Ascending aorta (tissue), 2 donors: ENCODE measurements around the gene PRKD3. TPM values are rescaled to one million over a fixed set of nuclear protein-coding genes. Genes with fewer than 3 reads are reported as not detected.

Experiments used
- DNase-seq, 2 donors: peaks; one replicate each; pipeline ENCODE4 v3.0.0-alpha.2; 2019; ENCODE audit warnings: low spot score in 2 of 2
- H3K27ac ChIP-seq, 2 donors: fragments of 200-600 bp; sonication (generic); one replicate each; pipeline ENCODE4 v1.5.1; 2016 to 2017; ENCODE audit warnings: mild to moderate bottlenecking in 1 of 2
- H3K27me3 ChIP-seq: fragments of 200-600 bp; sonication (generic); one replicate; pipeline ENCODE4 v1.5.1; 2017
- H3K36me3 ChIP-seq, 2 donors: fragments of 200-600 bp; sonication (generic); one replicate each; pipeline ENCODE4 v1.5.1; 2016
- H3K4me1 ChIP-seq, 2 donors: fragments of 200-600 bp; sonication (generic); one replicate each; pipeline ENCODE4 v1.5.1; 2016 to 2017; ENCODE audit warnings: mild to moderate bottlenecking in 1 of 2
- H3K4me3 ChIP-seq, 2 donors: fragments of 200-600 bp; sonication (generic); one replicate each; pipeline ENCODE4 v1.5.1; 2016 to 2017; ENCODE audit warnings: mild to moderate bottlenecking in 1 of 2
- H3K9me3 ChIP-seq, 2 donors: fragments of 200-600 bp; sonication (generic); one replicate each; pipeline ENCODE4 v1.5.1; 2016
- intact Hi-C: fragments of 100-400 bp; cut with DNase I; formaldehyde crosslinking; loops from one replicate; pipeline ENCODE4 v1.15.1; 2023
- total RNA-seq: library from RNA; depleted of rRNA; stranded (reverse); fragments of >200 nt; gene quantifications from one replicate; pipeline ENCODE4 v1.1.0, GENCODE V29; 2016
- TF ChIP-seq, protein P1 (sequence below), 3 experiments: fragments of 200-600 bp in 2 of 3; fragments of 450-650 bp in 1 of 3; sonication (generic) in 2 of 3; IDR thresholded peaks; one replicate each; pipeline ENCODE4 v1.5.1; 2016 to 2019; ENCODE audit warnings: antibody characterized with exemption in 3 of 3, mild to moderate bottlenecking in 1 of 3, moderate library complexity in 1 of 3

Gene PRKD3
- total RNA-seq, 1 donor from 2014 or later = 14.0 TPM

DNA sequence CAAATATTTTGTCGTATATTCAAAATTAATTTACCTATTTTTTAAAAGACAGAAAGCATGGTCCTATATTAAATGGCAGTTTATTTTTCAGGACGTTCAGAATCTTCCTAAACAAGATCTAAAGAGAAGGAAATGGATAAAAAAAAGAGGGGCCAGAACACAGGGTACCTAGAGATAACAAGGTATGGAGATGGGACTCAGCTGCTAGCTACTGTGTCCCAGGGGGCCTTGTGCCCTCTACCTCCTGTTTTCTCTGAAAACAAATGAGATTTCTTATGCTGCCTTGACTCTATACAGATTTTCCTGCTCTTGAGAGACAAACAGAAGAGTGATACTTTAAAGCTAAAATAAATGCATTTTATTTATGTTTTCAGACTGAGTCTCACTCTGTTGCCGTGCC is 9.3 kb downstream of the PRKD3 start:
- Histone ChIP-seq H3K36me3 (peaks cover 3 to 7% of the 10 kb centered on the region in 2 donors), H3K4me1 (peaks cover 8 to 10% of the 10 kb centered on the region in 2 donors), H3K27ac (no peak overlapping the region), H3K4me3 (no peak overlapping the region), H3K9me3 (no peaks in the 10 kb centered on the region), H3K27me3 (no peaks in the 10 kb centered on the region)
- DNase-seq = no peak
- TF ChIP-seq, protein P1, sequence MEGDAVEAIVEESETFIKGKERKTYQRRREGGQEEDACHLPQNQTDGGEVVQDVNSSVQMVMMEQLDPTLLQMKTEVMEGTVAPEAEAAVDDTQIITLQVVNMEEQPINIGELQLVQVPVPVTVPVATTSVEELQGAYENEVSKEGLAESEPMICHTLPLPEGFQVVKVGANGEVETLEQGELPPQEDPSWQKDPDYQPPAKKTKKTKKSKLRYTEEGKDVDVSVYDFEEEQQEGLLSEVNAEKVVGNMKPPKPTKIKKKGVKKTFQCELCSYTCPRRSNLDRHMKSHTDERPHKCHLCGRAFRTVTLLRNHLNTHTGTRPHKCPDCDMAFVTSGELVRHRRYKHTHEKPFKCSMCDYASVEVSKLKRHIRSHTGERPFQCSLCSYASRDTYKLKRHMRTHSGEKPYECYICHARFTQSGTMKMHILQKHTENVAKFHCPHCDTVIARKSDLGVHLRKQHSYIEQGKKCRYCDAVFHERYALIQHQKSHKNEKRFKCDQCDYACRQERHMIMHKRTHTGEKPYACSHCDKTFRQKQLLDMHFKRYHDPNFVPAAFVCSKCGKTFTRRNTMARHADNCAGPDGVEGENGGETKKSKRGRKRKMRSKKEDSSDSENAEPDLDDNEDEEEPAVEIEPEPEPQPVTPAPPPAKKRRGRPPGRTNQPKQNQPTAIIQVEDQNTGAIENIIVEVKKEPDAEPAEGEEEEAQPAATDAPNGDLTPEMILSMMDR (IDR thresholded peaks at IDR 0.05) = no peak
- intact Hi-C loops = no loop called here

DNA sequence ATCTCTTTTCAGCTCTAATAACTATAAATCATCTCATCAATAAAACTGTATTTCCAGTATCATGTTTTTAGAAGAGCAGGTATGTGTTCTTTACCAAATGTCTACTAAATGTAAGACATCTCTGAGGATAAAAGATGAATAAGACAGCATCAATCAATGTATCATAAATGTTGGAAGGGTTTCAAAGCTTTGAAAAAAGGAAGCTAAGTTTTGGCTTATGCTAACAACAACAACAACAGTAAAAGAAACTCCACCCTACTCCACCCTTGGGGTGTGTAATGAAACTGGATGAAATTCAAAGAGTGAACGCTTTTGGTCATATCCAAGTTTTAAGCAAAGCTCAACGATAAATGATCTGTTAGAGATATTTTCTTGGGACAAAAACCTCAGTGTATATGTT is 17.1 kb downstream of the PRKD3 start:
- peaks cover 0 to 6% of the 10 kb centered on the region in 2 donors for H3K4me1 ChIP-seq
- H3K27me3 ChIP-seq = no peaks in the 10 kb centered on the region
- no peaks in the 10 kb centered on the region for H3K9me3 ChIP-seq
- H3K4me3 ChIP-seq = no peak overlapping the region
- TF ChIP-seq, protein P1 (IDR thresholded peaks at IDR 0.05) = no peak
- no peak for DNase-seq
- H3K27ac ChIP-seq = no peak overlapping the region
- intact Hi-C loops = no loop called here
- H3K36me3 ChIP-seq = no peaks in the 10 kb centered on the region

DNA sequence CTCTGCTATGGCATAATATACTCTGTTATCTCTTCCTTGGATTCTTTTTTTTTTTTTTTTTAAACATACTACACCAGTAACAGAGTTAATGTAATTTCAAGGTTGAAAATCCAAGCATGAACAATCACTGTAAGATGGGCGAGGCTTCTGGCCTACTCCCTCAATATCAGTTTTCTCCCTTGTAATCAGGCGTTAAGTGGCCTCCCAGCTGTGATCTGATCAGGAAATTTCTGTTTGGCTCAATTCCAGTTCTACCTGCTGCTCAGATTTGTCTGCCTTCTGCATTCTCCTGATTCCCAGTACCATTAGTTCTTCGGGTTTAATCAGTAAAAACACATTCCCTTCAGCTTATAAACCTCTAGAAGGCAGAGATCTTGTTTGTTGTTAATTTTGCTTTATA is 18.6 kb downstream of the PRKD3 start:
- DNase-seq = no peak
- Histone ChIP-seq H3K36me3 (no peaks in the 10 kb centered on the region), H3K4me1 (peaks cover 0 to 3% of the 10 kb centered on the region in 2 donors), H3K9me3 (no peaks in the 10 kb centered on the region), H3K27me3 (no peaks in the 10 kb centered on the region), H3K27ac (no peak overlapping the region), H3K4me3 (no peak overlapping the region)
- intact Hi-C loops = no loop called here
- TF ChIP-seq, protein P1 (IDR thresholded peaks at IDR 0.05) = no peak

DNA sequence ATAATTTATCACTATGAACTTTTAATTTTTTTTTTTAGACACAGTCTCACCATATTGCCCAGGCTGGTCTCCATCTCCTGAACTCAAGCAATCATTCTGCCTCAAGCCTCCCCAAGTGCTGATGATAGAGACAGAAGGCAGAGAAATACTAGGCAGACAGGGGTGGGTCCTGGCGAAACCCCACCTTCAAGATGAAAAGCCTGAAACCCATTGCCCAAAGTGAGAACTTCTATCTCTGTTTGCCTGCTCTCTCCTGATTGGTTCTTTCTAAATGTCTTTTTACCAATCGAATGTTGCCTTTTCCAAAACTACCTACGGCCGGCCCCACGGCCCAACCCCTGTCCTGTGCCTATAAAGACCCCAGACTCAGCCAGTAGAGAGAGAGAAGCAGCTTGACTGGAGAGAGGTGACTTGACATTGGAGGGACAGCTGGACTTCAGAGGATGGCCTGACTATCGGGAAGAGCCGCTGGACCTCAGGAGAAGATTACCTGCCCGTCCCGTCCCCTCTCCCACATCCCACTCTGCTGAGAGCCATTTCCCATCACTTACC is 21.9 kb downstream of the PRKD3 start:
- H3K4me1 ChIP-seq = peaks cover 0 to 3% of the 10 kb centered on the region in 2 donors
- H3K27ac ChIP-seq = no peak overlapping the region
- intact Hi-C loops = no loop called here
- no peak for DNase-seq
- no peaks in the 10 kb centered on the region for H3K9me3 ChIP-seq
- no peaks in the 10 kb centered on the region for H3K36me3 ChIP-seq
- no peaks in the 10 kb centered on the region for H3K27me3 ChIP-seq
- H3K4me3 ChIP-seq = no peak overlapping the region
- TF ChIP-seq, protein P1 (IDR thresholded peaks at IDR 0.05) = no peak

DNA sequence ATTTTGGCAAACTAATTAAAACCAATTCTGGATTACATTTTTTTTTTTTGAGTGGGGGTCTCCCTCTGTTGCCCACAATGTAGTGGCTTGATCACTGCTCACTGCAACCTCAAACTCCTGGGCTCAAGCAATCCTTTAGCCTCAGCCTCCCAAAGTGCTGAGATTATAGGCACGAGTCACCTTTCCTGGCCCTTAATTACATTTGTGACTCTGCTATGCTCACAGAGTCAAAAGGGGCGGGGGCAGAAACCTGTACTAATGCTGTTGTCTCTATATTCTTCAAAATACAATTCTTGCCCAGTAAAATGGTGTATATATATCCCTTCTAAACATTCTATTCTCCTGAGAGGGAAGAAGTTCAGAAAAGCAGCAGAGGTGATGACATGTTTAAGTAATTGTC is 23.2 kb downstream of the PRKD3 start:
- intact Hi-C loops = no loop called here
- Histone ChIP-seq H3K27me3 (no peaks in the 10 kb centered on the region), H3K9me3 (no peaks in the 10 kb centered on the region), H3K4me3 (no peak overlapping the region), H3K4me1 (peaks cover 0 to 3% of the 10 kb centered on the region in 2 donors), H3K36me3 (no peaks in the 10 kb centered on the region), H3K27ac (no peak overlapping the region)
- no peak for DNase-seq
- TF ChIP-seq, protein P1 (IDR thresholded peaks at IDR 0.05) = no peak

DNA sequence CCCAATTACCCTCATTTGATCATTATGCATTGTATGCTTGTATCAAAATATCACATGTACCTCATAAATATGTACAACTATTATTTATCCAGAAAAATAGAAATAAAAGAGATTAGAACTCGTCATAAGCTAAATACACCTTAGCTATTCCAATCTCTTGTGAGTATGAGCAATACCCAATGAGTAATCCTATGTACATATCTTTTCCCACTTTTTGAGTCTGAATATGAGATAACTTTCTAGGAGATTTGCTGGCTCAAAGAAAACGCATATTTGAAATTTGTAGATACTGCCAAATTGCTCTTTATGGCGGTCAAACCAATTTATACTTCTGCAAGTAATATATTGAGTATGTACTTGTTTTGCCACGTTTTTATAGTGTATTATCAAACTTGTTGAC is 24.1 kb downstream of the PRKD3 start:
- intact Hi-C loops = no loop called here
- Histone ChIP-seq H3K4me1 (peaks cover 0 to 3% of the 10 kb centered on the region in 2 donors), H3K36me3 (no peaks in the 10 kb centered on the region), H3K27ac (no peak overlapping the region), H3K4me3 (no peak overlapping the region), H3K9me3 (no peaks in the 10 kb centered on the region), H3K27me3 (no peaks in the 10 kb centered on the region)
- TF ChIP-seq, protein P1 (IDR thresholded peaks at IDR 0.05) = no peak
- no peak for DNase-seq
